ENCODE results near the gene APOL3. TPM values are rescaled to one million over a fixed set of nuclear protein-coding genes. Genes with fewer than 3 reads are reported as not detected.
"Not testable (repeated sequence)": the region's sequence is repeated elsewhere in the genome, so short reads cannot be mapped to it uniquely, and the experiment has no call there.

The APOL3 gene
- total and polyA plus RNA-seq, 4 donors, result 3.0 to 15.1 (median 5.6) TPM

- Histone ChIP-seq H3K4me1 (ENCODE audit: control insufficient read depth, insufficient read depth, low read length) (peaks cover 19% of the 10 kb centered on the region), H3K9me3 (ENCODE audit: control insufficient read depth, insufficient read depth, low read length) (no peaks in the 10 kb centered on the region), H3K36me3 (ENCODE audit: control insufficient read depth, insufficient read depth, low read length) (no peaks in the 10 kb centered on the region), H3K4me3 (ENCODE audit: low read depth, low read length) (no peak overlapping the region), H3K27ac (ENCODE audit: low read depth, low read length) (no peak overlapping the region), H3K27me3 (ENCODE audit: control insufficient read depth, insufficient read depth, low read length) (no peaks in the 10 kb centered on the region)
- no peak for DNase-seq (ENCODE audit: low read depth in 4 of 6, low spot score in 6 of 6)
- 88% methylated on average over 2 of the region's 4 CpGs for WGBS (ENCODE audit: insufficient coverage)
Measured at GRCh38 chr22:36143956-36144355, 16.6 kb downstream of the APOL3 start.

- no peaks in the 10 kb centered on the region for H3K36me3 ChIP-seq (ENCODE audit: control insufficient read depth, insufficient read depth, low read length)
- H3K27me3 ChIP-seq (ENCODE audit: control insufficient read depth, insufficient read depth, low read length), result no peaks in the 10 kb centered on the region
- no peak overlapping the region for H3K27ac ChIP-seq (ENCODE audit: low read depth, low read length)
- no peaks in the 10 kb centered on the region for H3K9me3 ChIP-seq (ENCODE audit: control insufficient read depth, insufficient read depth, low read length)
- WGBS (ENCODE audit: insufficient coverage), result 86% methylated on average over 2 of the region's 5 CpGs
- peaks cover 17% of the 10 kb centered on the region for H3K4me1 ChIP-seq (ENCODE audit: control insufficient read depth, insufficient read depth, low read length)
- DNase-seq (ENCODE audit: low read depth in 4 of 6, low spot score in 6 of 6), result no peak
- H3K4me3 ChIP-seq (ENCODE audit: low read depth, low read length), result no peak overlapping the region
Measured at GRCh38 chr22:36143066-36143815, 17.3 kb downstream of the APOL3 start.

DNA sequence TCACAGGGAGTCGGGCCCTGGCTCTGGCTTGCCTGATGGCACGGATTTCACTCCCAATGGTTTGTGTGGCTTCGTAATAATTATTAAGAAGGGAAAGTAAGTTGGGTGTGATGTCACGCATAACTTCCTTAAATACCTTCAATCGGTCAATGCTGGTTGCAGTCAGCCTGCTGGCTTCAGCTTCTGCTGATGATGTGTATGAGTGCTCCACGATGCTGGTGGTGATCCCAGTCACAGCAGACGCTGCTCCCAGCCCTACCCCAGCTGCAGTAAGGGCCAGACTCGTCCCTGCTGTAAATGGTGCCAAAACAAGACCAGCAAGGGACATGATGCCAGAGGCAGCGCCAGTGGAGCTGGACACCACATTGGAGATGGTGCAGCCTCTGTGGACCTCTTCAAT is 19.1 kb downstream of the APOL3 start:
- no peaks in the 10 kb centered on the region for H3K36me3 ChIP-seq (ENCODE audit: control insufficient read depth, insufficient read depth, low read length)
- no peak for DNase-seq (ENCODE audit: low read depth in 4 of 6, low spot score in 6 of 6)
- H3K4me3 ChIP-seq (ENCODE audit: low read depth, low read length), result no peak overlapping the region
- WGBS (ENCODE audit: insufficient coverage), result 78% methylated on average over 5 of the region's 9 CpGs
- peaks cover 4% of the 10 kb centered on the region for H3K4me1 ChIP-seq (ENCODE audit: control insufficient read depth, insufficient read depth, low read length)
- H3K27ac ChIP-seq (ENCODE audit: low read depth, low read length), result no peak overlapping the region
- H3K27me3 ChIP-seq (ENCODE audit: control insufficient read depth, insufficient read depth, low read length), result no peaks in the 10 kb centered on the region
- no peaks in the 10 kb centered on the region for H3K9me3 ChIP-seq (ENCODE audit: control insufficient read depth, insufficient read depth, low read length)

DNA sequence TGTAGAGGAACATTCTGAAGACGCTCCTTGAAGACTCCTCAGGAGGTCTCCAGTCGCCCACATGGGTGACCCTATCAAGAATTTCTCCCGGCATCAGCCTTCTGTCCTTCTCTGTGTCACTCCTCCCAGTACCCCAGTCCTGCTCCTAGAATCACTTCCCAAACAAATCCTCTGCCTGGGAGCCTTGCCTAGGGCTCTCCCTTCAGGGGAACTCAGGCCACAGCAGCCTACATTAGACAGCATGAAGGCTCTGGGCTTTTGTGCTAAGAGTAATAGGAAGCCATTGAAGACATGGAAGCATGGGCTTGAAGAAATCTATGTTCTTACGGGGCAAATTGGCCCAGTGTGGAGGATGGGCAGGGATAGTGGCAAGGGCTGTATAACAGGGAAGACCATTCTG is 21.8 kb downstream of the APOL3 start:
- WGBS (ENCODE audit: insufficient coverage), result 82% methylated on average over 1 of the region's 4 CpGs
- not testable (repeated sequence) for H3K27me3 ChIP-seq (ENCODE audit: control insufficient read depth, insufficient read depth, low read length); H3K4me1 ChIP-seq (ENCODE audit: control insufficient read depth, insufficient read depth, low read length); H3K9me3 ChIP-seq (ENCODE audit: control insufficient read depth, insufficient read depth, low read length); H3K4me3 ChIP-seq (ENCODE audit: low read depth, low read length); H3K27ac ChIP-seq (ENCODE audit: low read depth, low read length); DNase-seq (ENCODE audit: low read depth in 4 of 6, low spot score in 6 of 6); H3K36me3 ChIP-seq (ENCODE audit: control insufficient read depth, insufficient read depth, low read length)

GRCh38 chr22:36136988-36137387 is 23.6 kb downstream of the APOL3 start:
- no peak for DNase-seq (ENCODE audit: low read depth in 4 of 6, low spot score in 6 of 6)
- H3K27me3 ChIP-seq (ENCODE audit: control insufficient read depth, insufficient read depth, low read length), result no peaks in the 10 kb centered on the region
- H3K4me3 ChIP-seq (ENCODE audit: low read depth, low read length), result no peak overlapping the region
- H3K27ac ChIP-seq (ENCODE audit: low read depth, low read length), result no peak overlapping the region
- no peaks in the 10 kb centered on the region for H3K9me3 ChIP-seq (ENCODE audit: control insufficient read depth, insufficient read depth, low read length)
- no peaks in the 10 kb centered on the region for H3K36me3 ChIP-seq (ENCODE audit: control insufficient read depth, insufficient read depth, low read length)
- WGBS (ENCODE audit: insufficient coverage), result 60% methylated on average over 1 of the region's 2 CpGs
- no peaks in the 10 kb centered on the region for H3K4me1 ChIP-seq (ENCODE audit: control insufficient read depth, insufficient read depth, low read length)

GRCh38 chr22:36136475-36136874 is 24.1 kb downstream of the APOL3 start:
- H3K4me1 ChIP-seq (ENCODE audit: control insufficient read depth, insufficient read depth, low read length), result no peaks in the 10 kb centered on the region
- WGBS (ENCODE audit: insufficient coverage), result 87% methylated on average over 4 of the region's 5 CpGs
- H3K9me3 ChIP-seq (ENCODE audit: control insufficient read depth, insufficient read depth, low read length), result no peaks in the 10 kb centered on the region
- no peaks in the 10 kb centered on the region for H3K27me3 ChIP-seq (ENCODE audit: control insufficient read depth, insufficient read depth, low read length)
- H3K4me3 ChIP-seq (ENCODE audit: low read depth, low read length), result no peak overlapping the region
- no peaks in the 10 kb centered on the region for H3K36me3 ChIP-seq (ENCODE audit: control insufficient read depth, insufficient read depth, low read length)
- DNase-seq (ENCODE audit: low read depth in 4 of 6, low spot score in 6 of 6), result no peak
- H3K27ac ChIP-seq (ENCODE audit: low read depth, low read length), result no peak overlapping the region

DNA sequence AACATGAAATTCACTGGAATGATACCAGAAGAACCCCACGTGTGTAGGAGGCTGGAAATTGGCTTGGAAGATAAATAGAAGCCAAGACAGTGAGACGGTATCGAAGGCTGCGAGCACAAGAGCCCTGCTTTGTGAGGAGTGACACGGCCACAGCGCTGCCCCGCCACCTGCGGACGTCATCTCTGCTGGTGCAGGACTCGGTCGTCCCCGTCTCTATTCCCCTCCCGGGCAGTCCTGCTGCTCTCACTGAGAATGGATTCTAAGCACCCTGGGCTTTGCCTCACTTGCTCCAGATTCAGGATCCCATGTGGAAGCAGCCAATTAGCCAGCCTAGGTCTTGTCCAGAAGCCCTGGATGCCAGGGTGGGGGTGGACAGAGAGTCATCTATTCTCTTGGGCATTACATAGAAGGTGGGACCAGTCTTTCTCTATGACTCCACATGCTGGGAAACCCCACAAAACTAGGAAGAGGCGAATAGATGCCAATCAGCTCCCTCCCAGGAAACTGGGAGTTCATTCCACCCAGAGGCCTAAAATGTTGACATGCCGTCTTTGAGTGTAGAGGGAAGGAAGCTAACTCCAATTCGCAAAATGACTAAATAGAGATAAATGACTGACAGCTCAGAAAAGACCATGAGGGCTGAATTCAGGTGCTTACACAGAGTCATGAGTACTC is 25.1 kb downstream of the APOL3 start:
- no peaks in the 10 kb centered on the region for H3K4me1 ChIP-seq (ENCODE audit: control insufficient read depth, insufficient read depth, low read length)

GRCh38 chr22:36134182-36134581 is 26.4 kb downstream of the APOL3 start:
- no peaks in the 10 kb centered on the region for H3K27me3 ChIP-seq (ENCODE audit: control insufficient read depth, insufficient read depth, low read length)

More for the DNA sequence above, 25.1 kb downstream of the APOL3 start:
- WGBS (ENCODE audit: insufficient coverage), result 80% methylated on average over 11 of the region's 16 CpGs
- Histone ChIP-seq H3K36me3 (ENCODE audit: control insufficient read depth, insufficient read depth, low read length) (no peaks in the 10 kb centered on the region), H3K27me3 (ENCODE audit: control insufficient read depth, insufficient read depth, low read length) (no peaks in the 10 kb centered on the region), H3K27ac (ENCODE audit: low read depth, low read length) (no peak overlapping the region), H3K4me3 (ENCODE audit: low read depth, low read length) (no peak overlapping the region), H3K9me3 (ENCODE audit: control insufficient read depth, insufficient read depth, low read length) (no peaks in the 10 kb centered on the region)
- no peak for DNase-seq (ENCODE audit: low read depth in 4 of 6, low spot score in 6 of 6)

GRCh38 chr22:36131907-36132306 is 28.6 kb downstream of the APOL3 start:
- H3K27me3 ChIP-seq (ENCODE audit: control insufficient read depth, insufficient read depth, low read length), result no peaks in the 10 kb centered on the region
- no peak overlapping the region for H3K27ac ChIP-seq (ENCODE audit: low read depth, low read length)
- 76% methylated on average over 8 of the region's 10 CpGs for WGBS (ENCODE audit: insufficient coverage)
- H3K4me3 ChIP-seq (ENCODE audit: low read depth, low read length), result no peak overlapping the region
- DNase-seq (ENCODE audit: low read depth in 4 of 6, low spot score in 6 of 6), result no peak
- H3K36me3 ChIP-seq (ENCODE audit: control insufficient read depth, insufficient read depth, low read length), result no peaks in the 10 kb centered on the region
- H3K9me3 ChIP-seq (ENCODE audit: control insufficient read depth, insufficient read depth, low read length), result no peaks in the 10 kb centered on the region
- H3K4me1 ChIP-seq (ENCODE audit: control insufficient read depth, insufficient read depth, low read length), result no peaks in the 10 kb centered on the region

More at GRCh38 chr22:36134182-36134581, 26.4 kb downstream of the APOL3 start:
- DNase-seq (ENCODE audit: low read depth in 4 of 6, low spot score in 6 of 6), result no peak
- no peaks in the 10 kb centered on the region for H3K4me1 ChIP-seq (ENCODE audit: control insufficient read depth, insufficient read depth, low read length)
- no peak overlapping the region for H3K4me3 ChIP-seq (ENCODE audit: low read depth, low read length)
- 83% methylated on average over 6 of the region's 8 CpGs for WGBS (ENCODE audit: insufficient coverage)
- no peak overlapping the region for H3K27ac ChIP-seq (ENCODE audit: low read depth, low read length)
- H3K9me3 ChIP-seq (ENCODE audit: control insufficient read depth, insufficient read depth, low read length), result no peaks in the 10 kb centered on the region
- H3K36me3 ChIP-seq (ENCODE audit: control insufficient read depth, insufficient read depth, low read length), result no peaks in the 10 kb centered on the region

Measured in spinal cord (tissue), 10 donors.